HEK293 (cell line): ENCODE results near the gene STK4.

ENCODE experiments used
- CTCF ChIA-PET: fragments of 350-600 bp; formaldehyde crosslinking; extraction: SDS; loops from one replicate; lab custom pipeline; 2021; ENCODE audit warnings: antibody characterized with exemption; lab: Yijun Ruan, JAX
- POLR2A ChIA-PET: fragments of 300-600 bp; formaldehyde crosslinking; extraction: SDS; loops from one replicate; lab custom pipeline; 2020; ENCODE audit warnings: antibody characterized with exemption, inconsistent platforms; lab: Yijun Ruan, JAX
- H3K27ac ChIP-seq: fragments of 200-500 bp; sonication (Bioruptor generic); 2 replicates; pipeline ENCODE4 v1.5.1; 2014; ENCODE audit warnings: low read depth, low read length, control low read depth, inconsistent platforms; ENCODE audit errors: extremely low read depth
- H3K36me3 ChIP-seq, 2 experiments: fragments of 200-500 bp in 1 of 2; sonication (Bioruptor generic) in 1 of 2; 1 replicate in 1 of 2; 2 replicates in 1 of 2; pipeline ENCODE4 v1.5.1; 2014 to 2017; ENCODE audit warnings: inconsistent platforms in 2 of 2, low read length in 2 of 2; ENCODE audit not compliant: control insufficient read depth in 2 of 2, insufficient read depth in 1 of 2
- H3K4me1 ChIP-seq: fragments of 200-500 bp; sonication (Bioruptor generic); 2 replicates; pipeline ENCODE4 v1.5.1; 2014; ENCODE audit warnings: mild to moderate bottlenecking, low read length, inconsistent platforms; ENCODE audit not compliant: control insufficient read depth, insufficient read depth
- H3K4me3 ChIP-seq: 2 replicates; pipeline ENCODE4 v1.5.1; 2011; ENCODE audit warnings: low read depth, mild to moderate bottlenecking, control low read depth, low read length, moderate library complexity
- H3K9me3 ChIP-seq: fragments of 200-500 bp; sonication (Bioruptor generic); 2 replicates; pipeline ENCODE4 v1.5.1; 2014; ENCODE audit warnings: low read depth, low read length, inconsistent platforms; ENCODE audit not compliant: control insufficient read depth, insufficient read depth
- CTCF ChIP-seq: fragments of 450-650 bp; formaldehyde crosslinking; IDR thresholded peaks from 2 replicates; pipeline ENCODE4 v1.5.1; 2016; ENCODE audit warnings: missing biosample characterization, missing genetic modification characterization
- GLIS2 ChIP-seq: fragments of 450-650 bp; formaldehyde crosslinking; IDR thresholded peaks from 2 replicates; pipeline ENCODE4 v1.5.1; 2016; ENCODE audit warnings: missing biosample characterization, missing genetic modification characterization
- KLF17 ChIP-seq: fragments of 450-650 bp; formaldehyde crosslinking; IDR thresholded peaks from 2 replicates; pipeline ENCODE4 v1.5.1; 2016; ENCODE audit warnings: missing biosample characterization, missing genetic modification characterization
- KLF8 ChIP-seq: fragments of 450-650 bp; formaldehyde crosslinking; IDR thresholded peaks from 2 replicates; pipeline ENCODE4 v1.5.1; 2016; ENCODE audit warnings: missing biosample characterization, missing genetic modification characterization
- MYNN ChIP-seq: fragments of 450-650 bp; formaldehyde crosslinking; IDR thresholded peaks from 2 replicates; pipeline ENCODE4 v1.5.1; 2016; ENCODE audit warnings: missing biosample characterization, missing genetic modification characterization, borderline replicate concordance
- PRDM1 ChIP-seq: fragments of 450-650 bp; formaldehyde crosslinking; IDR thresholded peaks from 2 replicates; pipeline ENCODE4; 2016; ENCODE audit warnings: missing biosample characterization, missing genetic modification characterization
- PRDM10 ChIP-seq: fragments of 450-650 bp; formaldehyde crosslinking; IDR thresholded peaks from 2 replicates; pipeline ENCODE4 v1.5.1; 2016; ENCODE audit warnings: missing biosample characterization, missing genetic modification characterization
- SP7 ChIP-seq: fragments of 450-650 bp; formaldehyde crosslinking; IDR thresholded peaks from 2 replicates; pipeline ENCODE4 v1.5.1; 2016; ENCODE audit warnings: missing biosample characterization, missing genetic modification characterization
- TSHZ1 ChIP-seq: fragments of 450-650 bp; formaldehyde crosslinking; IDR thresholded peaks from 2 replicates; pipeline ENCODE4 v1.5.1; 2016; ENCODE audit warnings: missing biosample characterization, missing genetic modification characterization, borderline replicate concordance
- ZBTB17 ChIP-seq: fragments of 450-650 bp; formaldehyde crosslinking; IDR thresholded peaks from 2 replicates; pipeline ENCODE4 v1.5.1; 2016; ENCODE audit warnings: missing biosample characterization, missing genetic modification characterization
- ZBTB20 ChIP-seq: fragments of 450-650 bp; formaldehyde crosslinking; IDR thresholded peaks from 2 replicates; pipeline ENCODE4 v1.5.1; 2016; ENCODE audit warnings: missing biosample characterization, missing genetic modification characterization
- ZBTB48 ChIP-seq: fragments of 450-650 bp; formaldehyde crosslinking; IDR thresholded peaks from 2 replicates; pipeline ENCODE4 v1.5.1; 2016; ENCODE audit warnings: missing biosample characterization, missing genetic modification characterization
- ZBTB6 ChIP-seq: fragments of 450-650 bp; formaldehyde crosslinking; IDR thresholded peaks from 2 replicates; pipeline ENCODE4 v1.5.1; 2017; ENCODE audit warnings: missing biosample characterization, missing genetic modification characterization
- ZBTB8A ChIP-seq: fragments of 450-650 bp; formaldehyde crosslinking; IDR thresholded peaks from 2 replicates; pipeline ENCODE4 v1.5.1; 2016; ENCODE audit warnings: missing biosample characterization, missing genetic modification characterization
- ZEB2 ChIP-seq: fragments of 450-650 bp; formaldehyde crosslinking; IDR thresholded peaks from 2 replicates; pipeline ENCODE4 v1.5.1; 2016; ENCODE audit warnings: missing biosample characterization, missing genetic modification characterization
- ZNF223 ChIP-seq: fragments of 450-650 bp; formaldehyde crosslinking; IDR thresholded peaks from 2 replicates; pipeline ENCODE4 v1.5.1; 2016; ENCODE audit warnings: missing biosample characterization, missing genetic modification characterization
- ZNF24 ChIP-seq: fragments of 450-650 bp; formaldehyde crosslinking; IDR thresholded peaks from 2 replicates; pipeline ENCODE4 v1.5.1; 2016; ENCODE audit warnings: missing biosample characterization, missing genetic modification characterization
- ZNF248 ChIP-seq: fragments of 450-650 bp; formaldehyde crosslinking; IDR thresholded peaks from 2 replicates; pipeline ENCODE4 v1.5.1; 2017; ENCODE audit warnings: missing biosample characterization, missing genetic modification characterization
- ZNF48 ChIP-seq: fragments of 450-650 bp; formaldehyde crosslinking; IDR thresholded peaks from 2 replicates; pipeline ENCODE4 v1.5.1; 2016; ENCODE audit warnings: missing biosample characterization, missing genetic modification characterization
- ZNF530 ChIP-seq: fragments of 450-650 bp; formaldehyde crosslinking; IDR thresholded peaks from 2 replicates; pipeline ENCODE4 v1.5.1; 2016; ENCODE audit warnings: low read depth, missing biosample characterization, missing genetic modification characterization
- ZNF561 ChIP-seq: fragments of 450-650 bp; IDR thresholded peaks from 2 replicates; pipeline ENCODE4 v1.5.1; 2018; ENCODE audit warnings: missing biosample characterization, missing genetic modification characterization, borderline replicate concordance
- ZNF610 ChIP-seq: fragments of 450-650 bp; formaldehyde crosslinking; IDR thresholded peaks from 2 replicates; pipeline ENCODE4 v1.5.1; 2016; ENCODE audit warnings: missing biosample characterization, missing genetic modification characterization, borderline replicate concordance
- ZNF629 ChIP-seq: fragments of 450-650 bp; formaldehyde crosslinking; IDR thresholded peaks from 2 replicates; pipeline ENCODE4 v1.5.1; 2017; ENCODE audit warnings: missing biosample characterization, missing genetic modification characterization
- ZNF777 ChIP-seq: fragments of 450-650 bp; formaldehyde crosslinking; IDR thresholded peaks from 2 replicates; pipeline ENCODE4 v1.5.1; 2017; ENCODE audit warnings: missing biosample characterization, missing genetic modification characterization, borderline replicate concordance
- ZXDB ChIP-seq: fragments of 450-650 bp; formaldehyde crosslinking; IDR thresholded peaks from 2 replicates; pipeline ENCODE4 v1.5.1; 2016; ENCODE audit warnings: missing biosample characterization, missing genetic modification characterization

Gene STK4

GRCh38 chr20:44960103-44960852 is 6.0 kb upstream of the STK4 start, which contains the start of gene TOMM34:
Gene TOMM34, minus strand, starts transcription at chr20:44960397. Its CDS starts 64 bp downstream, at chr20:44960333.
- POLR2A ChIA-PET: interaction anchor here (0.8 to 2.9 kb wide), 10 partner anchors 9 to 198 kb away, joined by 3 to 14 read pairs (median 4); partner anchors contain the start of gene YWHAB
- peaks cover 4% of the 10 kb centered on the region for H3K4me1 ChIP-seq
- CTCF ChIA-PET: interaction anchor here (1.3 kb wide), 1 partner anchor 18 kb away, joined by 5 read pairs; no protein-coding TSS in a partner anchor
- TF ChIP-seq ZNF223 (tag by site-specific recombination) (no peak), ZNF777 (tag by site-specific recombination) (no peak), KLF17 (peak; percentile 60; the same call in 1 of the 2 replicates), SP7 (tag by site-specific recombination) (peak; percentile 90; the same call in 1 of the 2 replicates), ZBTB6 (tag by site-specific recombination) (peak; percentile 68; the same call in 1 of the 2 replicates), GLIS2 (tag by site-specific recombination) (peak; percentile 80), TSHZ1 (0 out of 2 replicates have a peak, but pooled peaks have one; percentile 19), ZNF48 (no peak), ZNF248 (tag by site-specific recombination) (no peak), ZNF24 (tag by site-specific recombination) (no peak), ZNF530 (no peak), ZEB2 (tag by site-specific recombination) (peak; percentile 82), ZNF629 (tag by site-specific recombination) (peak; percentile 78), ZXDB (tag by site-specific recombination) (peak; percentile 76), ZBTB17 (tag by site-specific recombination) (peak; percentile 98), PRDM1 (peak; percentile 59), ZBTB48 (tag by site-specific recombination) (peak; percentile 94), ZNF610 (peak; percentile 50; the same call in 1 of the 2 replicates), ZNF561 (tag by site-specific recombination) (peak; percentile 73; the same call in 1 of the 2 replicates), ZBTB20 (peak; percentile 61; the same call in 1 of the 2 replicates), CTCF (tag by site-specific recombination) (peak; percentile 59; the same call in 1 of the 2 replicates), PRDM10 (tag by site-specific recombination) (peak; percentile 74), ZBTB8A (tag by site-specific recombination) (peak; percentile 71), MYNN (tag by site-specific recombination) (no peak), KLF8 (tag by site-specific recombination) (peak; percentile 62; the same call in 1 of the 2 replicates)

More at GRCh38 chr20:44960103-44960852, 6.0 kb upstream of the STK4 start, which contains the start of gene TOMM34:
- no peaks in the 10 kb centered on the region for H3K9me3 ChIP-seq
- H3K27ac ChIP-seq: peak within 1 kb of the TSS; percentile 21; the same call in 1 of the 2 replicates
- peak within 1 kb of the TSS; percentile 66 for H3K4me3 ChIP-seq
- peaks cover 6 to 17% of the 10 kb centered on the region in 2 experiments; a peak in 1 of 3 replicates for H3K36me3 ChIP-seq
